Measurements from ENCODE around the gene APOM.

Gene APOM

GRCh38 chr6:31621991-31622390, 33.7 kb upstream of the APOM start:
- H3K4me3 ChIP-seq (ENCODE audit: control insufficient read depth, low read depth, low read length) = peak overlapping the region; percentile 97
- TF ChIP-seq CTCF (conservative IDR thresholded peaks at IDR 0.05; ENCODE audit: control insufficient read depth, insufficient read depth, low read depth, low read length) = no peak
- no peak for DNase-seq (ENCODE audit: low read depth)

- no peak for DNase-seq (ENCODE audit: low read depth)
- no peak for TF ChIP-seq CTCF (conservative IDR thresholded peaks at IDR 0.05; ENCODE audit: control insufficient read depth, insufficient read depth, low read depth, low read length)
- peak overlapping the region; percentile 97 for H3K4me3 ChIP-seq (ENCODE audit: control insufficient read depth, low read depth, low read length)
These were observed 33.0 kb upstream of the APOM start for GRCh38 chr6:31622684-31623091.

- DNase-seq (ENCODE audit: low read depth) = no peak
- no peak overlapping the region for H3K4me3 ChIP-seq (ENCODE audit: control insufficient read depth, low read depth, low read length)
- no peak for TF ChIP-seq CTCF (conservative IDR thresholded peaks at IDR 0.05; ENCODE audit: control insufficient read depth, insufficient read depth, low read depth, low read length)
These were observed 31.6 kb upstream of the APOM start for GRCh38 chr6:31624070-31624469.

- no peak overlapping the region for H3K4me3 ChIP-seq (ENCODE audit: control insufficient read depth, low read depth, low read length)
- no peak for TF ChIP-seq CTCF (conservative IDR thresholded peaks at IDR 0.05; ENCODE audit: control insufficient read depth, insufficient read depth, low read depth, low read length)
- no peak for DNase-seq (ENCODE audit: low read depth)
These were observed 28.7 kb upstream of the APOM start for GRCh38 chr6:31626952-31627351.

GRCh38 chr6:31627690-31628287, 27.9 kb upstream of the APOM start:
- H3K4me3 ChIP-seq (ENCODE audit: control insufficient read depth, low read depth, low read length) = no peak overlapping the region
- TF ChIP-seq CTCF (conservative IDR thresholded peaks at IDR 0.05; ENCODE audit: control insufficient read depth, insufficient read depth, low read depth, low read length) = no peak
- DNase-seq (ENCODE audit: low read depth) = no peak

GRCh38 chr6:31629014-31629413, 26.7 kb upstream of the APOM start:
- no peak overlapping the region for H3K4me3 ChIP-seq (ENCODE audit: control insufficient read depth, low read depth, low read length)
- TF ChIP-seq CTCF (conservative IDR thresholded peaks at IDR 0.05; ENCODE audit: control insufficient read depth, insufficient read depth, low read depth, low read length) = no peak
- DNase-seq (ENCODE audit: low read depth) = no peak

All from fibroblast of mammary gland (primary cell).